H9 (cell line): ENCODE data around the gene PRSS50. TPM values are rescaled to one million over a fixed set of nuclear protein-coding genes. Genes with fewer than 3 reads are reported as not detected.

ENCODE experiments used
- DNase-seq: peaks from one replicate; pipeline ENCODE4 v3.0.0-alpha.2; 2017
- H2AFZ ChIP-seq: one replicate; pipeline ENCODE4 v1.6.1; 2013; ENCODE audit warnings: mild to moderate bottlenecking, low read length, control low read depth, moderate library complexity
- H2AK5ac ChIP-seq: 2 replicates; pipeline ENCODE4 v1.6.1; 2013; ENCODE audit warnings: low read length, control low read depth, mixed read lengths; ENCODE audit not compliant: insufficient read length
- H2BK120ac ChIP-seq: one replicate; pipeline ENCODE4 v1.6.1; 2013; ENCODE audit warnings: low read depth, mild to moderate bottlenecking, low read length, control low read depth, inconsistent platforms; ENCODE audit not compliant: poor library complexity, severe bottlenecking
- H2BK12ac ChIP-seq: 2 replicates; pipeline ENCODE4 v1.6.1; 2013; ENCODE audit warnings: low read length, control low read depth, mixed read lengths, low read depth; ENCODE audit not compliant: insufficient read length
- H2BK15ac ChIP-seq: 2 replicates; pipeline ENCODE4 v1.6.1; 2013; ENCODE audit warnings: low read depth, low read length, control low read depth
- H2BK20ac ChIP-seq: one replicate; pipeline ENCODE4 v1.6.1; 2013; ENCODE audit warnings: low read depth, mild to moderate bottlenecking, low read length, control low read depth, inconsistent platforms; ENCODE audit not compliant: poor library complexity, severe bottlenecking
- H2BK5ac ChIP-seq: 2 replicates; pipeline ENCODE4 v1.6.1; 2013; ENCODE audit warnings: low read length, control low read depth, mixed read lengths; ENCODE audit not compliant: insufficient read length
- H3K14ac ChIP-seq: 2 replicates; pipeline ENCODE4 v1.6.1; 2013; ENCODE audit warnings: low read length, control low read depth; ENCODE audit not compliant: insufficient read depth
- H3K18ac ChIP-seq: 2 replicates; pipeline ENCODE4 v1.6.1; 2013; ENCODE audit warnings: low read depth, mild to moderate bottlenecking, mixed read lengths, low read length, control low read depth; ENCODE audit not compliant: insufficient read length
- H3K23ac ChIP-seq: 2 replicates; pipeline ENCODE4 v1.6.1; 2013; ENCODE audit warnings: low read length, control low read depth, mixed read lengths, low read depth; ENCODE audit not compliant: insufficient read length
- H3K23me2 ChIP-seq: 2 replicates; pipeline ENCODE4 v1.6.1; 2013; ENCODE audit warnings: low read depth, mild to moderate bottlenecking, mixed read lengths, low read length, control low read depth; ENCODE audit not compliant: insufficient read length, poor library complexity, severe bottlenecking
- H3K27ac ChIP-seq: 2 replicates; pipeline ENCODE4 v1.5.1; 2013; ENCODE audit warnings: low read length, control low read depth, mixed read lengths, low read depth; ENCODE audit not compliant: insufficient read length
- H3K27me3 ChIP-seq: 2 replicates; pipeline ENCODE4 v1.6.1; 2013; ENCODE audit warnings: low read length, control low read depth, inconsistent platforms; ENCODE audit not compliant: insufficient read depth
- H3K4ac ChIP-seq: 2 replicates; pipeline ENCODE4 v1.6.1; 2013; ENCODE audit warnings: low read depth, mild to moderate bottlenecking, control low read depth, inconsistent platforms, low read length, moderate library complexity
- H3K4me1 ChIP-seq: 2 replicates; pipeline ENCODE4 v1.6.1; 2013; ENCODE audit warnings: low read length, control low read depth, inconsistent platforms; ENCODE audit not compliant: insufficient read depth
- H3K4me2 ChIP-seq: 2 replicates; pipeline ENCODE4 v1.6.1; 2013; ENCODE audit warnings: low read length, control low read depth, mixed read lengths; ENCODE audit not compliant: insufficient read length, insufficient read depth
- H3K56ac ChIP-seq: 2 replicates; pipeline ENCODE4 v1.6.1; 2013; ENCODE audit warnings: low read depth, mild to moderate bottlenecking, mixed read lengths, low read length, control low read depth; ENCODE audit not compliant: insufficient read length
- H3K79me1 ChIP-seq: 2 replicates; pipeline ENCODE4 v1.6.1; 2013; ENCODE audit warnings: low read depth, mild to moderate bottlenecking, moderate library complexity, low read length, control low read depth, inconsistent platforms; ENCODE audit not compliant: insufficient read depth, poor library complexity, severe bottlenecking
- H3K79me2 ChIP-seq: 2 replicates; pipeline ENCODE4 v1.6.1; 2013; ENCODE audit warnings: low read length, control low read depth, inconsistent platforms; ENCODE audit not compliant: insufficient read depth
- H3K9ac ChIP-seq: 2 replicates; pipeline ENCODE4 v1.6.1; 2013; ENCODE audit warnings: low read length, control low read depth, mixed read lengths; ENCODE audit not compliant: insufficient read length; ENCODE audit errors: extremely low read depth
- H3K9me3 ChIP-seq: one replicate; pipeline ENCODE4 v1.6.1; 2013; ENCODE audit warnings: low read depth, low read length, inconsistent platforms; ENCODE audit not compliant: control insufficient read depth
- H3T11ph ChIP-seq: one replicate; pipeline ENCODE4 v1.6.1; 2013; ENCODE audit warnings: mild to moderate bottlenecking, low read length, control low read depth, inconsistent platforms
- H4K20me1 ChIP-seq: one replicate; pipeline ENCODE4 v1.6.1; 2013; ENCODE audit not compliant: control insufficient read depth, insufficient read length, insufficient read depth
- H4K5ac ChIP-seq: 2 replicates; pipeline ENCODE4 v1.6.1; 2013; ENCODE audit warnings: low read depth, mild to moderate bottlenecking, mixed read lengths, low read length, control low read depth; ENCODE audit not compliant: insufficient read length
- H4K8ac ChIP-seq: replicated peaks from 2 replicates; pipeline ENCODE4 v1.6.1; 2013; ENCODE audit warnings: low read length, control low read depth, mixed read lengths, low read depth; ENCODE audit not compliant: insufficient read length
- H4K91ac ChIP-seq: 2 replicates; pipeline ENCODE4 v1.6.1; 2013; ENCODE audit warnings: low read depth, mild to moderate bottlenecking, moderate library complexity, mixed read lengths, low read length, control low read depth; ENCODE audit not compliant: insufficient read length
- H3K27ac Mint-ChIP-seq, 3 experiments: 2 replicates in 2 of 3; 3 replicates in 1 of 3; pipeline ENCODE4 v1.8.0; 2020 to 2021; ENCODE audit warnings: mixed read lengths in 3 of 3, mild to moderate bottlenecking in 1 of 3, moderate library complexity in 1 of 3
- H3K27me3 Mint-ChIP-seq: 2 replicates; pipeline ENCODE4 v1.8.0; 2021; ENCODE audit warnings: low read depth, mild to moderate bottlenecking, moderate library complexity, mixed read lengths
- H3K36me3 Mint-ChIP-seq, 3 experiments: 2 replicates in 2 of 3; 3 replicates in 1 of 3; pipeline ENCODE4 v1.8.0; 2020 to 2021; ENCODE audit warnings: low read depth in 3 of 3, mixed read lengths in 3 of 3; ENCODE audit not compliant: insufficient read depth in 1 of 3
- H3K4me1 Mint-ChIP-seq, 2 experiments: 2 replicates each; pipeline ENCODE4 v1.8.0; 2020; ENCODE audit warnings: mixed read lengths in 2 of 2
- H3K4me3 Mint-ChIP-seq, 2 experiments: 2 replicates in 1 of 2; 3 replicates in 1 of 2; pipeline ENCODE4 v1.8.0; 2020 to 2021; ENCODE audit warnings: mild to moderate bottlenecking in 2 of 2, mixed read lengths in 2 of 2, moderate library complexity in 1 of 2
- H3K9me3 Mint-ChIP-seq, 2 experiments: 2 replicates in 1 of 2; 3 replicates in 1 of 2; pipeline ENCODE4 v1.8.0; 2020; ENCODE audit warnings: mild to moderate bottlenecking in 2 of 2, mixed read lengths in 2 of 2, moderate library complexity in 1 of 2
- WGBS: extraction: QIAGEN DNeasy Blood & Tissue Kit; methylation state at CpG from one replicate; pipeline ENCODE4 v1.1.7; 2013; ENCODE audit warnings: missing lambda C conversion rate, low lambda C conversion rate, mixed read lengths; ENCODE audit not compliant: insufficient read length; ENCODE audit errors: extremely low coverage; 5-methylcytosine and 5-hydroxymethylcytosine counted together
- total RNA-seq: library from RNA; stranded (reverse); gene quantifications from 2 replicates; pipeline ENCODE4 v1.2.1, GENCODE V29; 2021
- TF ChIP-seq, protein P1 (sequence below): fragments of 200-600 bp; sonication (generic); conservative IDR thresholded peaks from 3 replicates; pipeline ENCODE4 v1.8.0; 2021; ENCODE audit warnings: antibody characterized with exemption, mild to moderate bottlenecking

PRSS50 gene
- total RNA-seq, 1 experiment from 2014 or later, result 0.24 TPM

DNA sequence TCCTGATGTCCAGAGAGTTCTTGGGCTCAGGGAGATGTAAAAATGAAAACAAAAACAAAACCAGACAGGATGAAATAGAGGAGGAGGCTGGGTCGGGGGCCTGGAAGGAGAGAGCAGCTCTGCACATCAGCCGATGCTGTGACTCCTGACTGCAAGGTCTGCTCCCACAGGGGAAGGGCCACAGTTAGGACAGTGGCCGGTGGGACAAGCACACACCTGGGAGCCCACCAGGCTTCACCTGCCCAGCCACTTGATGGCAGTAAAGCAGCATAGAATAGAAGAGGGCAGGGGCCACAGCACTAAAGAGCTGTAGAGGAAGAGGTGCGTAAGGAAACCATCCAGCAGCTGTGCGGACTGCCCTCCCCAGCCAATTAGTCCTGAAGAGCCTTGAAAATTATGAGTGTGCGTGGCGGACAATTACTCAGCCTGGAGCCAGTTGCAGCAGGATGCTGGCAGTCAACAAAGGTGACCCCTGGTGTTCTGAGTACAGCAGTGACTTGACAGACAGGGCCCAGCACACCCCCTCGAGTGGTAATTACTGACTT, 54.0 kb downstream of the PRSS50 start:
- Histone ChIP-seq H3K79me2 (no peaks in the 10 kb centered on the region), H3K23ac (no peak overlapping the region), H3K23me2 (no peaks in the 10 kb centered on the region), H3K27me3 (no peaks in the 10 kb centered on the region), H2BK15ac (no peak overlapping the region), H3K9ac (no peak overlapping the region), H4K8ac (no peak overlapping the region), H4K91ac (no peak overlapping the region), H3K14ac (no peak overlapping the region), H2BK20ac (no peak overlapping the region), H2BK120ac (no peak overlapping the region), H2AFZ (no peak overlapping the region), H3T11ph (no peak overlapping the region), H3K56ac (no peak overlapping the region), H2BK5ac (no peak overlapping the region), H3K9me3 (no peaks in the 10 kb centered on the region), H3K79me1 (no peaks in the 10 kb centered on the region), H3K27ac (no peak overlapping the region), H3K4me2 (no peak overlapping the region), H2BK12ac (no peak overlapping the region), H4K5ac (no peak overlapping the region), H3K4ac (no peak overlapping the region), H2AK5ac (no peak overlapping the region), H3K18ac (no peak overlapping the region), H4K20me1 (no peaks in the 10 kb centered on the region), H3K4me1 (peaks cover 11% of the 10 kb centered on the region; the same call in 1 of the 2 replicates)
- peak; percentile 53 for DNase-seq
- Mint-ChIP-seq H3K4me3 (no peak overlapping the region), H3K9me3 (no peaks in the 10 kb centered on the region), H3K4me1 (peaks cover 54 to 55% of the 10 kb centered on the region in 2 experiments), H3K27ac (no peak overlapping the region), H3K36me3 (no peaks in the 10 kb centered on the region), H3K27me3 (peaks cover 6% of the 10 kb centered on the region)
- TF ChIP-seq, protein P1, sequence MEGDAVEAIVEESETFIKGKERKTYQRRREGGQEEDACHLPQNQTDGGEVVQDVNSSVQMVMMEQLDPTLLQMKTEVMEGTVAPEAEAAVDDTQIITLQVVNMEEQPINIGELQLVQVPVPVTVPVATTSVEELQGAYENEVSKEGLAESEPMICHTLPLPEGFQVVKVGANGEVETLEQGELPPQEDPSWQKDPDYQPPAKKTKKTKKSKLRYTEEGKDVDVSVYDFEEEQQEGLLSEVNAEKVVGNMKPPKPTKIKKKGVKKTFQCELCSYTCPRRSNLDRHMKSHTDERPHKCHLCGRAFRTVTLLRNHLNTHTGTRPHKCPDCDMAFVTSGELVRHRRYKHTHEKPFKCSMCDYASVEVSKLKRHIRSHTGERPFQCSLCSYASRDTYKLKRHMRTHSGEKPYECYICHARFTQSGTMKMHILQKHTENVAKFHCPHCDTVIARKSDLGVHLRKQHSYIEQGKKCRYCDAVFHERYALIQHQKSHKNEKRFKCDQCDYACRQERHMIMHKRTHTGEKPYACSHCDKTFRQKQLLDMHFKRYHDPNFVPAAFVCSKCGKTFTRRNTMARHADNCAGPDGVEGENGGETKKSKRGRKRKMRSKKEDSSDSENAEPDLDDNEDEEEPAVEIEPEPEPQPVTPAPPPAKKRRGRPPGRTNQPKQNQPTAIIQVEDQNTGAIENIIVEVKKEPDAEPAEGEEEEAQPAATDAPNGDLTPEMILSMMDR, result peak; percentile 68
- no CpG with 5 or more reads among the region's 8 CpGs for WGBS
